HG02759 (cell line): Measurements from ENCODE around the gene COTL1.

Experiments
- ATAC-seq: cut with Tn5 transposase; IDR thresholded peaks from one replicate; pipeline ENCODE4 v1.9.1; 2021; ENCODE audit warnings: mild to moderate bottlenecking, moderate library complexity; ENCODE audit not compliant: unreplicated experiment

COTL1 gene

DNA sequence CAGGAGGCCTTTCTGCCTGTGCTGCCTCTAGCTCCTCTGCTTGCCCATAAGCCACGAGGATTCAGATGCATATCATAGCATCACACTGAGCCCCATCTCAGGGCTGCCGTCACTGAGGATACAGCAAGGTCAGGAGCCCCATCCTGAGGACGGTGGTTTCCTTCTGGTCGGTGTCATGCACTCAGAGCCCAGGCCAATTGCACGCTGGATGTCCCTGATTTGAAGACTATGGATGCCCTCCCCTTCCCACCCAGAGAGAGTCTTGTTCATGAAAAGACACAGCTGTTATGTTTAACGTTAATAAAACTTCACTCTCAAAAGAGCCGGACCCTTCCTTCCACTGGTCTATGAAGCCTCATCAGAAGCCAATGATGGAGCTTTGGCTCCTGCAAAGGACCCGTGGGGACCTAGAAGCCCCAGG, 19.9 kb downstream of the COTL1 start:
- ATAC-seq: no peak

DNA sequence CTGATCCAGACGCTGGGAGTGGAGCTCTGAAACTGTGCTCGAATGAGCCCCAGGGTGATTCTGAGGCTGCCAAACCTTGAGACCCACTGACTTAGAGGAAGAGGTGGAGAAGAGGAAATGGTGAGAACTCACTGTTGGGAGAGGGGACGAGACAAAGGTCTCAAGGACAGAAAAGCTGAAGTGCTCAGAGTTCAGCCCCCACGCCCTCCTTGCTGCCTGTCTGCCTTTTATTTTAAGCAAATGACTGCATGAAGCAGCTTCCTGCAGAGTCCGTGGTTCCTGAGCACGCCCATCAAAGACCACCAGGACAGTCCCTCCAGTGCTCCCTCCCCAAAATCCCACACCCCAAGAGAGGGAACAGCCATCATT, 20.4 kb downstream of the COTL1 start:
- ATAC-seq: no peak

DNA sequence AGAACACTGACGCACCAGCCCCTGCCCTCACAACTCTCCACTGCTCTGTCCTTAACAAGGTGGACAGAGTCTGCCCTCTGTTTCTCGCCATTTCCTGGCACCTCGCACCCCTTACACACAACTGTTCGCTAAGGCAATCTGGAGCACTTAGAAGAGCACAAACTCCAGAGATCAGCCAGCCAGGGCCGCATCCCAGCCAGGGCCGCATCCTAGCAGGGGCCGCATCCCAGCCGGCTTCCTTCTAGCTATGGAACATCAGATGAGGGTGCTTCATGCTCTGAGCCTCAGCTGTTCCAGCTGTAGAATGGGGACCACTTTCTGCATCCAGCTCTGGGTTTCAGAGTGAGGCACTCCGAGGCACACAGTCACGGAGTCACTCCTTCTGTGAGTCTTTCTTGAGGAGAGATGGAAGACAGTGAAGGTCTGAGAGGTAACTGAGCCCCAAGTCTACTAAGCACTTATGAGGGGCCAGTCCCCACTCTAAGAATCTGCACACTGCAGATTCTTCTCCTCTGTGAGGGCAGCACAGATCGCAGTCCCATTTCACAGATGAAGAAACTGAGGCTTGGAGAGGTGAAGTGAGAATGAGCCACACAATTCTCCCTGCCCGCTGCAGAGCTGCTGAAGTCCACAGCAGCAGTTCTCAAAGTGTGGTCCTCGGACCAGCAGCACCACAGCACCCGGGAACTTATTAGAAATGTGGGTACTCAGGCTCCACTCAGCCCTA, 20.9 kb downstream of the COTL1 start:
- no peak for ATAC-seq

DNA sequence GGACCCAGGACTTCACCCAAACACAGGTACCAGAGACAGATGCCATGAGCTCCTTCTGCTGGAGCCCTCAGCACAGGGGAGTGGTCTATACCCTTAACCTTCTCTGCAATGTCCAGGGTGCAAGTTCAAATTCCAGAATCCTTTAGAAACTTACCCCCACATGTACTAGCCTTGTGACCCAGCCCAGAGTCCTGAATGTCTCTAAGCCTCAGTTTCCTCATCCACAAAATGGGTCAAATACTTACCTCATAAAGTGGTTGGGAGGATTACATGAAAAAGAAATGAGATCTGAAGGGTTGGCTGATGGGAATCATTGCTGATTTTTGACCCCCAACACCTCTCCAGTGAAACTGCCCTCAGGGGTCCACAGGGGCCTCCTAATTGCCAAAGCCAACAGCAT, 21.7 kb downstream of the COTL1 start:
- no peak for ATAC-seq

DNA sequence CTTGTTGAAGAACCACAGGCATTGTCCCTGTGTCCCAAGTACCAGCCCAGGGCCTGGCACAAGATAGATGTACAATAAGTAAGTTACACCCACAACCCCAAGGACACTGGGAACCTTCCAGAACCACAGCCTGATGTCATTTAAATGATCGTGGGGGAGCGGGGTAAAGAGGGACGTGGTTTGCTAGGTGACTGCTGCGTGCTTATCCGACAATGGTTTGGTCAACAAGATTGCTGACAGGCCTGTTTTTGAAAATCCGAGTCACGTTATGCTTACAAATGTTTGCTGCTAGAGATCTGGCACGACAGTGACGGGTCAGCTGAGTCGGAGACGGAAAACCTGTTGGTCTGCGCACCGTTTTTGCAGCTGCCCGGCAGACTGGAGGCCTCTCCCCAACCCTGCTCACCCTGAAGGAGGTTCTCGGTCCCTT, 22.8 kb downstream of the COTL1 start:
- ATAC-seq: no peak

DNA sequence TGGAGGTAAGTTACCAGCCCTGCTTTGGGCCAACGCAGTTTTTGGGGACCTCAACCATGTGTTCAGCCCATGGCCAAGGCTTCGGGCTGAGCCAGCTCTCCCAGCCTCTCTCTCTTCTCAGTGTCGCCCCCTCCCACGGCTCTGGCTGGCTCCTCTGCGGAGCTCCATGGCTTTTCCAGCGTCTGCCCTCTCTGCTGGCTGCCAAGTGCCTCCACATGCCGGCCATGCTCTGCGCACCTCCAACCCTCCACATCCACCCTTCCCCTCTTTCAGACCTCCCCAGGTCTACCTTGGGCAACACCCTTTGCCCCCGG, 23.2 kb downstream of the COTL1 start:
- no peak for ATAC-seq

DNA sequence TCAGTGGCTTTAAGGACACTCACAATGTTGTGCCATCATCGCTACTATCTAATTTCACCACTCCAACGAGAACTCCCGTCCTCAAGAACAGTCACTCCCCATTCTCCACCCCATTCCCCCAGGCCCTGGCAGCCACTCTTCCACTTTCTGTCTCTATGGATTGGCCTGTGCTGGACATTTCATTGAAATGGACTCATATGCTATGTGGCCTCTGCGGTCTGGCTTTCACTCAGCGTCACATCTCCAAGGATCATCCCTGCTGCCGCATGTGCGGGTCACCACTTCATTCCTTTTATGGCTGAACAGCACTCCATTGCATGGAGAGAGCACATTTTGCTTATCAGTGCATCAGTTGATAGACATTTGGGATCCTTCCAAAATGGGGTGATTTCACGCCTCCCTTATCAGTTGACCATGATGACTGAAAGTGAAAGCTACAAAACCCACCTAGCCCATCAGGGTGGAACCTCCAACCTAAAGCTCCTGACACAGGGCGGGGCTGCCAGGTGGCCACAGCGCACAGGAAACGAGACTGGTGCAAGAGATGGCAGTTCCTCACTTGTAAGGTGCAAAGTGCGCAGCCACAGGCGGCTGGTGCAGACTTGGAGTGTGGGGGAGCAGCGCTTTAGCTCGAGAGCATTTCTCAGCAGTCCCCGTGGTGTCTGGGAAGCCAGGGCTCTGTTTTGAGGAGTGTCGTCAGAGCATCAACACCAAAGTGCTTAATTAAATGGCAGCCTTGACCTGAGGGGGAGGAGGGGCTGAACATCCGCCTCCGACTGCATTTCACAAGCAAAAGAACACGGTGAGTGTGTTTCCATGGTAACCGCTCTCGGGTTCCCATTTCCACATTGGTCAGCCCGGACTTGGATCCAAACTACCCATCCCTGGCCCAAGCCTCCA, 23.8 kb downstream of the COTL1 start:
- peak; percentile 91 for ATAC-seq

DNA sequence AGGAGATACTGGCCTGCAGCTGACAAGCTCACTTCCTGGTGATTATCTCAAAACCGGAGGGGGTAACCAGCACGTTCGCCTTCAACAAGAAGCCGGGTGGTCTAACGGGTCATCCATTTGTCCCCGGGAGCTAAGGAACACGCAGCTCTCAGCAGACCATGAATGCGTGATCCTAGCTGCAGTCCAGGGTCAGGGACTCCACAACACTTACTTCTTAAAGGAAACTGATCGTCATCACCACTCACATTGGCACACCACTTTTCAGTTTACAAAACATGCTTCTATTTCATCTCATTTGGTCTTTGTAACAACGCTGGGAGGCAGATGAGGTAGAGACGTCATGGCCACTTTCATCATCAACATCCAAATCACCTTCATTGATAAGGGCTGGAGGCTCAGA, 25.2 kb downstream of the COTL1 start:
- no peak for ATAC-seq

DNA sequence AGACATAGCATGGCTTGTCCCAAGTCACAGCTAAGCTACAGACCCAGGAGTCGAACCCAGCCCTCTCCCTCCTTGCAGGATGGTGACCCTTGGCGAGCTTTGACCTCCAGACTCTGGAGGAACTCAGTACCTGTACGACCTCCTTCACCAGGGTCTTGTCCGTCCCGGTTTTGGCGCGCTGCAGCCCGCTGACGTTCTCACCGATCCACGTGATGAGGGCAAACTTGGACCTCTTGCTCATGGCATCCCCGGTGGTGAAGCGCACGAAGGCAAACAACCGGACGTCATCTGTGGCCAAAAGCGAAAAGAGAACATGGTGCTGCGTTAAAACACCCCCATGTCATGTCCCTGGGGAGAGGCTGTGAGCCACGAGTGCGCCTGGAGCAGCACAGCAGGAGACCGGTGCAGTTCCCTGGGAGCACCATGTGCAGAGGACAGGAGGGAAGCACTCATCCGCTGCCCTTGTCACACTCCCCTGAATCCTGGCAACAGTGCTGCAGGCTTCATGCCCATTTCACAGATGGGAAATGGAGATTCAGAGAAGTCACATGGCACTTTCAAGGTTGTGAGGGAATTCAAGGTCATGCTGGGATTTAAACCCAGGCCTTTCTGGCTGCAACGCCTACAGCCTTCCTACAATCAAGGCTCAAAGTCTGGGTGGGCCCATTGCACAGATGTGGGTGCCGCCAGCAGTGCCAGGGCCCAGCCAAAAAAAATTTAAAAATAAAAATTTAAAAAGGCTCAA, 27.7 kb downstream of the COTL1 start:
- ATAC-seq: no peak

DNA sequence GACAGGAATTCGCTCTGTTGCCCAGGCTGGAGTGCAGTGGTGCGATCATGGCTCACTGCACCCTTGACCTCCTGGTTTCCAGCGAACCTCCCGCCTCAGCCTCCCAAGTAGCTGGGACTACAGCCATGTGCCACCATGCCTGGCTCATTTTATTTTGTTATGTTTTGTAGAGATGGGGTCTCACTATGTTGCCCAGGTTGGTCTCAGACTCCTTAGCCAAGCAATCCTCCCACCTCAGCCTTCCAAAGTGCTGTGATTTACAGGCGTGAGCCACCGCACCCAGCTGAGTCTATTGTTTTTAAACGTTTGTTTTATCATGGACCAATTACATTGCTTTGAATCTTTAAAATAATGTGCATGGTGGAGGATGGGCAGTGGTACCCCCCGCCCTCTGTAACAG, 28.9 kb downstream of the COTL1 start:
- ATAC-seq: no peak

DNA sequence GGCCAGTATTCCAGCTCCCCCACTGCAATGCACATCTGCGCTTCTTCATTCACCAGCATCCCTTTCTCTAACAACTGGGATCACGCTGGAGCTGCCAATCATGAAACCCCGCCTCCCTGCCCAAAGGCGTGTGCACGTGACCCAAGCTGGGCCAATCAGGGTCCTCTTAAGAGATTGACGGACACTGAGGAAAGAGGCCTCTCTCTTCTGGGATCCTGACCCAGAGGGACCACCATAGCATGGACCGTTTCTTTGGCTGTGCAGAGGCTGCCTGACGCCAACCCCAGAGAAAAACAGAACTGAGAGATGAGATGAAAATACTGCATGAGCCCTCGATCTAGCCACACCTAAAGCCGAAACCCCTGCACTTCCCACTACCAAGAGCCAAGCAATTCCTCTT, 32.0 kb downstream of the COTL1 start:
- ATAC-seq: peak; percentile 49

DNA sequence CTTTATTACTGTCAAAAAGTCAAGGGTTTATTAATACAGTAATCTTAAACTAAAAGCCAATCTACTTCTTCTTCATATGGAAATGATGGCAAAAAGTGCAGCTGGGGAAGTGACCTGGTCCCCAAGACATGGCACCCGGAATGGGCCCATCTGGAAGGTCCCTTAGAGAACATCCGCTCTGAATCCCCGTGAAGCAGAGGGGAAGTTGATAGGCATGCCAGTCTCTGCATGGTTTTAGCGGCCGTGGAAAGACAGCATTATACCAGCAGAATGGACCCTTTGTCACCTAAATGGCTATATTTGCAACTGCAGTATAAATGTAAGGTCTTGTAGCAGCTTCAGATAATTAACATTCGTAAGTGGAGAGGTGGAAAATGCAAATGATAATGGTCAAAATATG, 32.4 kb downstream of the COTL1 start:
- ATAC-seq: no peak

DNA sequence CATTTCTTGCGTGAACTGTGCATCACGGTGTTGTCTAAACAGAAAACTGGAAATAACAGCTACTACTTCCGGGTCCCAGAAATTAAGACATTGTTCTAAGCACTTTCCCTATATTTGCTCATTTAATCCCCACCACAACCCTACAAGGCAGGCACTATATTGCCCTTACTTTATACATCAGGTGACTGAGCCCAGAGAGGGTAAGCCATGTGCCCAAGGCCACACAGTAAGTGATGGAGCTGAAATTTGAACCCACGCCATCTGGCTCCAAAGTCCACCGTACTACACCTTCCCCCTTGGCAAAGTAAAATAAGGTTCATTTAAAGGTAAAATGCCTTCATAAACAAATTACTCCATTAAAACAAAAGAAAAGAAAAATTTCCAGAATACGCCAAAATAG, 33.2 kb downstream of the COTL1 start:
- no peak for ATAC-seq

DNA sequence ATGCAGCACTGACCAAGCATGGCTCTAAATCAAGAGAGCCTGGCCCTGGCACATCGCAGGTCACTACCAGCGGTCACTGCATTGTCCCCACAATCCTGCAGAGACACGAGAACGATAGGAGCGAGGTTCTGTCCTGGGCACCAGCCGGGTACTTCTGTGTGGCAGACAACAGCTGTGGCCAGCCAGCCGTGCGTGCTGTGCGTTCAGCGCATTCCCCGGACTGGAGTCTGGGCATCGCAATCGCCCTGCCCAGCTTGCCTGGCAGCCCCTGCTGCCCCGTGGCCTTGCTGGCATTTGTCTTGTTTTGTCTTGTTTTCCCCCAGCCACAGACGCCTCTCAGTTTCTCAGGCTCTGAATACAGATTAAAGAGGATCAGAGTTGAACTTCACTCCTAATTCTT, 33.9 kb downstream of the COTL1 start:
- no peak for ATAC-seq

DNA sequence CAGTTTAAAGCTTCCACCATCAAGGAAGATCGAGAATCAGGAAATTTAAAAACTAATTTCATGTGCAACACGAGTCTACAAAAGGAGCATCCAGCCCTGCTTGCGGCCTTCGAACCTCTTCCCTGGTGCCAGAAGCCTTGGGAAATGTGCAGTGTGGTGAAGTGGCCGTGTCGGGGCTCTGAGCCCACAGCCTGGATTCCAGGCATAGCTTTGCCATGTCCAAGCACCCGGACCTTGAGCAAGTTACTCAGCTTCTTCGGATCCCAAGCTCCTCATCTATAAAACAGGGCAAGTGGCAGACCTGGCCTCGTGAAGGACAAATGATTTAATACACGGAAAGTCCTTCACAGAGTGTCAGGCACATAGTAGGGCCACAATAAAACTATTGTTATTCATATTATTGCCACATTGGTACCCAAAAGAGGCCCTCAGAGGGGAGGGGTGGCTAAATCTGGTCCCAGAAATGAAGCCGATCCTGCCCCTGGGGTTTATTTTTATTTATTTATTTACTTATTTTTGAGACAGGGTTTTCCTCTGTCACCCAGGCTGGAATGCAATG, 34.8 kb downstream of the COTL1 start:
- no peak for ATAC-seq

DNA sequence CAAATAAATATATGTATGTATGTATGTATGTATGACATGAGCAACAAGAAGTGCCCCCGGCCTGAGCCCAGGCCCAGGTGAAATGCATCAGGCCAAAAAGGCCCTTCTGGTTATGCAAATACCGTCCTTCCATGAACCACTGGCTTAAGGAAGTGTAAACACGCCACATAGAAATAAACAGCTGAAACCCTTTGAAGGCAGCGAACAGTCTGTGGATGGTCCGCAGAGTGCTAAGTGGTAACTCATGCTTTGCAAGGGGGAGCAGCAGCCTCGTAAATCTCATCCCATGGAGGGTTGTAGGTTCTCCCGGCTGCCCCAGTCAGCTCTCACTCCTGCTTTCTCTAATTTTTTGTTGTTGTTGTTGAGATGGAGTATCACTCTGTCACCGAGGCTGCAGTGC, 36.7 kb downstream of the COTL1 start:
- no peak for ATAC-seq

DNA sequence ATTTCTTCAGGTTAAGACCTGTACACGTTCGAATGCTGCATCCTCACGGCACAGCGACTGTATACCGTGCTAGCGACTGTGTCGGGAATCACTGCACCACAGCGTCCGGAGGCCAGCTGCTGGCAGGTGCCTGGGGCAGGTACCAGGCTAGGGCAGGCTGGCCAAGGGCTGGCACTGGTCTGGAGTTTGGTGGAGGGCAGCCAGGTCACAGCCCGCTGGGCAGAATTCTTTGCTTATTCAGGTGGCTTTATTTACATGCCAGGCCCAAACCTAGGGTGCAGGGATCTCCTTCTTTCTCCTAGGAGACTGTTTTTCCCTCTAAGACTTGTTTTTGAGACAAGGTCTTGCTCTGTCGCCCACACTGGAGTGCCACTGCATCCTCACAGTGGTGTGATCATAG, 37.9 kb downstream of the COTL1 start:
- ATAC-seq: no peak

DNA sequence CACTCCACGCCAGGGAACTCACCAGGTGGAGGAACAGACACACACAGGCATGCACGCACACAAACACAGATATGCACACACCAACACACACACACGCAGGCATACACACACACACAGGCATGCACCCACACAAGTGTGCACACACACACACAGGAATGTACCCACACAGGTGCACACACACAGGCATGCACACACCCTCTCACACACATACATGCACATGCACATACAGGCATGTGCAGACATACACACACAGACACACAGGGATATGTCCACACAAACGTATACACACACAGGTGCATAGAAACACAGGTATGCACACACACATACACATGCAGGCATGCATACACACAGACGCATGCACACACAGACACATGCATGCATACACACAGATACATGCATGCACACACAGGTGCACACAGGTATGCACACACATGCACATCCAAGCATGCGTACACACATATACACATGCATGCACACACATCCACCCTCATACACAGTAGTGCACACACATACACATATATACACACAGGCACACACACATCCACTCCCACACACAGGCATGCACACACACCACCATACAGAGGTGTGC, 39.2 kb downstream of the COTL1 start:
- no peak for ATAC-seq

DNA sequence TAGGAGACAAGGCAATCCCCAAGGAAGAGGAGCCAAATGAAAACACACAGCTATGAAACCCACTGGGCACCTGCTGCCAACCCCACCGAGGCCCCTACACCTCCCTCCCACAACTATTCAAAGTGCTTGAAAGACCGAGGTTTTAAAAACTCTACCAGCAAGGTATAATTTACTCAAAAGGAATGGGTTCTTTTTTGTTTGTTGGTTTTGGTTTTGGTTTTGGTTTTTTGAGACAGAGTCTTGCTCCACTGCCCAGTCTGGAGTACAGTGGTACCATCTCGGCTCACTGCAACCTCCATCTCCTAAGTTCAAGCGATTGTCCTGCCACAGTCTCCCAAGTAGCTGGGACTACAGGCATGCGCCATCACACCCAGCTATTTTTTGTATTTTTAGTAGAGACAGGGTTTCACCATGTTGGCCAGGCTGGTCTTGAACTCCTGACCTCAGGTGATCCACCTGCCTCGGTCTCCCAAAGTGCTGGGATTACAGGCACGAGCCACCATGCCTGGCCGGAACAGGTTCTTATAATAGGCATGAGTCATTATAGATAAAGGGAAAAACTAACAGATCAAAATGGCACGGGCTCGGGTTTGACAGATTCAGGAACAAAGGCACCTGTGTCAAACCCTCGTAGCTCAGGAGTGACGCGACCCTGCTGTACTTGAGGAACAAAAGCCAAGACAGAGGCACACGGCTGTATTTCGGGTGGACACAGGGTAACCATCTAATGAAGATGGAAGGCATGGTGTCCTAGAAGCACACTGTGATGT, 40.7 kb downstream of the COTL1 start:
- no peak for ATAC-seq

DNA sequence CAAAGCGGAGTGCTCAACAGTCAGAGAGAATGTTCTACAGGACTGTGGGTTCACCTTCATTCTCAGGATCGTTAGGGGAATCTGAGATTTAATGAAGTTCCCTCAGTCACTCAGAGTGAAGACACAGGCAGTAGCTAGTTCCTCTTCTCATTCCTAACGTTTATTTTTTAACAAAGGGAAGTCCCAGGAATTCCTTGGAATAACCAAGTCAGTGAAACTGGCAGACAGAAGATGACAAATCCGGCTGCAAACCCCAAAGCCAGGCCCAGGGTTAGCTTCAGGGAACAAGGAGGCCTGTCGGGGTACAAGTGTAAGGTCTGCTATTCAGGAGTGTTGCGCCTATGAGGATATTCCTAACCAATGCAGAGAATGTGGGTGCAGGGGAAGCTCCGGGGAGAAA, 42.0 kb downstream of the COTL1 start:
- no peak for ATAC-seq
